Adrenal gland (tissue), 5 donors: Measurements from ENCODE around the gene NOC2L.

Experiments used
- POLR2A ChIP-seq, 2 donors: fragments of 450-650 bp; IDR thresholded peaks; one replicate each; pipeline ENCODE4 v1.6.1; 2017; ENCODE audit warnings: antibody characterized with exemption in 2 of 2, mild to moderate bottlenecking in 2 of 2, moderate library complexity in 1 of 2
- TF ChIP-seq, protein P1 (sequence below), 6 experiments: fragments of 450-650 bp in 4 of 6; fragments of 200-600 bp in 2 of 6; sonication (generic) in 1 of 6; IDR thresholded peaks; 1 replicate in 5 of 6; 2 replicates in 1 of 6; pipeline versions ENCODE4 v1.5.1 to v1.8.0; 2016 to 2021; ENCODE audit warnings: antibody characterized with exemption in 6 of 6, mild to moderate bottlenecking in 2 of 6, moderate library complexity in 1 of 6
- donor health status: DM: no; HTN: no; CAD: no.

GRCh38 chr1:960363-961131, 1.5 kb upstream of the NOC2L start, which contains the start of gene KLHL17:
- TF ChIP-seq, protein P1, sequence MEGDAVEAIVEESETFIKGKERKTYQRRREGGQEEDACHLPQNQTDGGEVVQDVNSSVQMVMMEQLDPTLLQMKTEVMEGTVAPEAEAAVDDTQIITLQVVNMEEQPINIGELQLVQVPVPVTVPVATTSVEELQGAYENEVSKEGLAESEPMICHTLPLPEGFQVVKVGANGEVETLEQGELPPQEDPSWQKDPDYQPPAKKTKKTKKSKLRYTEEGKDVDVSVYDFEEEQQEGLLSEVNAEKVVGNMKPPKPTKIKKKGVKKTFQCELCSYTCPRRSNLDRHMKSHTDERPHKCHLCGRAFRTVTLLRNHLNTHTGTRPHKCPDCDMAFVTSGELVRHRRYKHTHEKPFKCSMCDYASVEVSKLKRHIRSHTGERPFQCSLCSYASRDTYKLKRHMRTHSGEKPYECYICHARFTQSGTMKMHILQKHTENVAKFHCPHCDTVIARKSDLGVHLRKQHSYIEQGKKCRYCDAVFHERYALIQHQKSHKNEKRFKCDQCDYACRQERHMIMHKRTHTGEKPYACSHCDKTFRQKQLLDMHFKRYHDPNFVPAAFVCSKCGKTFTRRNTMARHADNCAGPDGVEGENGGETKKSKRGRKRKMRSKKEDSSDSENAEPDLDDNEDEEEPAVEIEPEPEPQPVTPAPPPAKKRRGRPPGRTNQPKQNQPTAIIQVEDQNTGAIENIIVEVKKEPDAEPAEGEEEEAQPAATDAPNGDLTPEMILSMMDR (IDR thresholded peaks at IDR 0.05): no peak
- TF ChIP-seq POLR2A (IDR thresholded peaks at IDR 0.05): no peak
